GM18909 (cell line): Measurements from ENCODE around the gene SIRPB2.
A peak's percentile ranks its signal among the peaks of the same experiment; 100 is the strongest.

Source experiments
- ATAC-seq: cut with Tn5 transposase; IDR thresholded peaks from one replicate; pipeline ENCODE4 v1.9.1; 2021; ENCODE audit warnings: mild to moderate bottlenecking; ENCODE audit not compliant: unreplicated experiment, poor library complexity

SIRPB2 gene

GRCh38 chr20:1491281-1491840, at the start of gene SIRPB2:
Gene SIRPB2, minus strand, starts transcription at chr20:1491420. Its CDS starts 61 bp downstream, at chr20:1491359.
- no peak for ATAC-seq

GRCh38 chr20:1539816-1540419, 48.7 kb upstream of the SIRPB2 start:
- no peak for ATAC-seq

- no peak for ATAC-seq
Measured at GRCh38 chr20:1538655-1539054, 47.4 kb upstream of the SIRPB2 start.

GRCh38 chr20:1537731-1538058, 46.5 kb upstream of the SIRPB2 start:
- no peak for ATAC-seq

- no peak for ATAC-seq
Measured at GRCh38 chr20:1536893-1537730, 45.9 kb upstream of the SIRPB2 start.

- ATAC-seq: peak; percentile 94
Measured at GRCh38 chr20:1535420-1536175, 44.4 kb upstream of the SIRPB2 start.

GRCh38 chr20:1534526-1534925, 43.3 kb upstream of the SIRPB2 start:
- ATAC-seq: no peak

GRCh38 chr20:1533059-1533458, 41.8 kb upstream of the SIRPB2 start:
- no peak for ATAC-seq

- no peak for ATAC-seq
Measured at GRCh38 chr20:1528811-1529210, 37.6 kb upstream of the SIRPB2 start.

- ATAC-seq: no peak
Measured at GRCh38 chr20:1527923-1528322, 36.7 kb upstream of the SIRPB2 start.

- ATAC-seq: no peak
Measured at GRCh38 chr20:1526896-1527295, 35.7 kb upstream of the SIRPB2 start.

GRCh38 chr20:1526310-1526709, 35.1 kb upstream of the SIRPB2 start:
- no peak for ATAC-seq

GRCh38 chr20:1524004-1524403, 32.8 kb upstream of the SIRPB2 start:
- ATAC-seq: no peak

- ATAC-seq: no peak
Measured at GRCh38 chr20:1517010-1517409, 25.8 kb upstream of the SIRPB2 start.

- ATAC-seq: no peak
Measured at GRCh38 chr20:1513801-1514200, 22.6 kb upstream of the SIRPB2 start.

- no peak for ATAC-seq
Measured at GRCh38 chr20:1509237-1509636, 18.0 kb upstream of the SIRPB2 start.

- ATAC-seq: no peak
Measured at GRCh38 chr20:1508574-1508973, 17.4 kb upstream of the SIRPB2 start.

GRCh38 chr20:1507276-1507675, 16.1 kb upstream of the SIRPB2 start:
- ATAC-seq: no peak

- ATAC-seq: no peak
Measured at GRCh38 chr20:1505871-1506270, 14.7 kb upstream of the SIRPB2 start.

GRCh38 chr20:1505361-1505760, 14.1 kb upstream of the SIRPB2 start:
- no peak for ATAC-seq
